ENCODE data around the gene HSPA14.
"Not testable (repeated sequence)": the region's sequence is repeated elsewhere in the genome, so short reads cannot be mapped to it uniquely, and the experiment has no call there.

Gene HSPA14

DNA sequence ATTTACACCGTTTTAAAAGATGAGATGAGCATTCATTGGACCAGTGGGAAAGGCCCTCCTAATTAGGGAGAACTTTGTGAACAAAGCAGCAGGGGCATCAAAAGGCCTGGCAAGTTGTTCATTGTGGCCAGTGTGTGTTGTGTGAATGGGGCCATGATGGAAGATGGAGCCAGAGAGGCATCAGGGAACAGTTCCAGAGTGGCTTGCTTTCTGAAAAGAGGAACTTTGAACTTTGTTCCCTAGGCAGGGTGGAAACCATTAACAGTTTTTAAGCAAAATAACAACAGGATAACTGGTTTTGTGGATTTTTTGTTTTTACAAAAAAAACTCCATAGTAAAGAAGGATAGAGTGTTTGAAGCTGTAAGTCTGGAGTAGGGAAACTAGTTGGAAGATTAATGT, 53.0 kb downstream of the HSPA14 start:
- no peak for DNase-seq

DNA sequence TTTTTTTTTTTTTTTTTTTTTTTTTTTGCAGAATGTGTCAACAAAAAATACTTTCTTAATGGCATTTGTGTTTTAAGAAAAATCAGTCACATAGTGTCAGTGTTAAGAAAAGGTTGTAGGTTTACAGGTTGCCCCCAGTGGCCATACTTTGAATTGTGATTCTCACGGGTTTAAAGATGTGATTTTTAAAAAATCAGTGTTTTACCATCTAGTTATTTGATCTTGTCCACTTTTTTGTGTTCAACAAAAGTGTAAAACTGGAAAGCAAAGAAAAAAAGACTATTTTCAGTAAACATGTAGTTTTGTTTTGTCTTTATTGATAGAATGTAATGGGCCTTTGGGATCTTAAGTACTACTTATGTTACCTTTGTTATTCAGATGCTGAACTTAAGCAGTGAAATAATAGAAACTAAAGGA, 66.2 kb downstream of the HSPA14 start:
- DNase-seq, result no peak

DNA sequence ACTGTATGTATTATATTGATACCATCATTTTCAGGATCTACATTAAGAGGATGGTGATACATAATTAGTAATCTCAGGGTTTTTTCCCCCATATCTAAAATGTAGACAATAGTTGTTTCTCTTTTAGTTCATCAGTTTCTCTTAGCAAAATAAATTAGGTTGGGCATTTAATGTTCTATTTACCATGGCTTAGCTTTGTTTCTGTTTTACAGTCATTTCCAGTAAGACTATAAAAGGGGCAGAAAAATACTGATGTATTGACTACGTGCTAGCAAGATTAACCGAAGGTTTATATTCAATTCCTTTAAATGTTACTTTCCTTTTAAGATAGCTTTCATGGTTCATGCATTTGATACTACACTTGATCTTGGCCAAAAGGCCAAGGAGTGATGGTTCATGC, 66.8 kb downstream of the HSPA14 start:
- DNase-seq, result no peak

DNA sequence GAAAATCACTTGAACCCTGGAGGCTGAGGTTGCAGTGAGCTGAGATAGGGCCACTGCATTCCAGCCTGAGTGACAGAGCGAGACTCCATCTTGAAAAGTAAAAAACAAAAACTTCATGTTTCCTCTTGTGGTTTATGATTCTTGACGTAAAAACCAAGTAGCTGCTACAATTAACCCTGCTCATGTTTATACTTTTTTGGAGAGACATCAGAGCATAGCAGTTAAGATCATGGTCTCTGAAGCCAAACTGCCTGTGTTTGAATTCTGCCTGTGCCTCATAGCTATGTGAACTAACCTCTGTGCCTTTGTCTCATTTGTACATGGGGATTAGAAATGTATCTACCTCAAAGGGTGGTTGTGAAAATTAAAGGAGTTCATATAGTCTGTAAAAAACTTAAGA, 67.8 kb downstream of the HSPA14 start:
- DNase-seq, result no peak

DNA sequence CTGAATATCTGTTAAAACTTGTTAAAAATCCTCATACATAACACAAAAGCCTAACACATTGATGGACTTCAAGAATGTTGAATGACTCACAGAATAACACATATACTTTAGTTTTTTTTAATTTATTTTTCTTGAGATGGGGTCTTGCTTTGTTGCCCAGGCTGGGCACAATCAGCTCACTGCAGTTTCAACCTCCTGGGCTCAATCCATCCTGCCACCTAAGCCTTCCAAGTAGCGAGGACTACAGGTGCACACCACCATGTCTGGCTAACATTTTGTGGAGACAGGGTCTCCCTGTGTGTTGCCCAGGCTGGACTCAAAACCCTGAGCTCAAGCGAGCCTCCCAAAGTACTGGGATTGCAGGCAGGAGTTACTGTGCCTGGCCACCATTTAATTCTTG, 68.7 kb downstream of the HSPA14 start:
- DNase-seq, result no peak

DNA sequence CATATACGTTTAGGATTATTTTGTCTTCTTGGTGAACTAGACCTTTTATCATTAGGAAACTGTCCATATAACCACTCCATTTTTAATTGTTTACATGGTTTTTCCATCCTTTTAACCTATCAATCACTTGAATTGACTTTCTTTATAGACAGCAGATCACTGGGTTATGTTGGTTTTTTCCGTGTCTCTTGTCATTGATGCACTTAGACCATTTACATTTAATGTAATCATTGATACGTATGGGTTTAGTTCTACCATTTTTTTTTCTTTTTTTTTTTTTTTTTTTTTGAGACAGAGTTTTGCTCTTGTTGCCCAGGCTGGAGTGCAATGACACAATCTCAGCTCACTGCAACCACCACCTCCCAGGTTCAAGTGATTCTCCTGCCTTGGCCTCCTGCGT, 69.5 kb downstream of the HSPA14 start:
- DNase-seq, result not testable (repeated sequence)

DNA sequence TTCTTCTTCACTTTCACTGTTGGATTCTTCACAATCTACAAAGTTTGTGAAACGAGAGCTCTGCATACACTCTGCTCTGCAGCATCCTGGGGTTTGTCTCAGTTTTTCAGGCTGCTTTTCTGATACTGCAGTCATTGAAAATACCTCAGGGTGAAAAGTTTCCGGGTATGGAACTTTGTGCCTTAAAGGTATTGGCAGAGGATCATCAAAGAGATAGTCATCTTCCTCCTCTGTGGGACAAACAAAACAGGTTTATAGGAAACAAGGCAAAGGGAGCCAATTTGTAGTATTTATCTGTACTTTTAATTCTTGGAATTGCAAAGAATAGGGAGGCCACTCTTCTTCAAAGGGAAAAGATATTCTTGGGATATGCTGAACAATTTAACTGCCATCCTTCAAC, 71.0 kb downstream of the HSPA14 start:
- no peak for DNase-seq

DNA sequence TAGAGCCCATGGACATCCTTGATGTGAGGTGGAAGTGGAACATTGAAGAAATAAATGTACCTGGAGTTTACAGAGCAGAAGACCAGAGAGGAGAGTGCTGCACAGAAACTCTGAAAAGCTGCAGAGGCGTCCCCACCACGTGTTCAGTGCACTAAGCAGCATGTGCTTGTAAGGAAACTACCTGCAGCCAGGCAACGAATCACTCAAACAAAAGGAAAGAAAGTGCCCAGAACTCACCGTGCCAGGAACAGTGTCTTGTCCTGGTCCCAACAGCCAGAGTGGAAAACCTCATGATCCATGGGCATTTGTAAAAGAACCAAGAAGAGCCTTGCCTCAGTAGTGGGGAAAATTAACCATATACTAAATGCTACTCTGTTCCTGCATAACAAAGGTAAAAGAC, 72.8 kb downstream of the HSPA14 start:
- no peak for DNase-seq

DNA sequence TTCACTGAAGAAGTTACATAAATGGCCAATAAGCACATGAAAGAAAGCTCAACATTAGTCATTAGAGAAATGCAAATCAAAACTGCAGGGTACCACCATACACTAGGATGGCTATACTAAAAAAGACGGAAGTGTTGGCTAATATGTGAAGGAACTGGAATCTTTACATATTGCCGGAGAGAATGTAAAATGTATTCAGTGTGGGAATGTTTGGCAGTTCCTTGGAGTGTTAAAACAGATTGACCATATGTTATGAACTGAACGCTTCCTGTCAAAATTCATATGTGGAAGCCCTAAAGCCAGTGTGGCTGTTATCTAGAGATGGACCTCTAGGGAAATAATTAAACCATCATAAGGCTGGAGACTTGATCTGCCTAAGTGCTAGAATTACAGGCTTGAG, 73.7 kb downstream of the HSPA14 start:
- DNase-seq, result no peak

DNA sequence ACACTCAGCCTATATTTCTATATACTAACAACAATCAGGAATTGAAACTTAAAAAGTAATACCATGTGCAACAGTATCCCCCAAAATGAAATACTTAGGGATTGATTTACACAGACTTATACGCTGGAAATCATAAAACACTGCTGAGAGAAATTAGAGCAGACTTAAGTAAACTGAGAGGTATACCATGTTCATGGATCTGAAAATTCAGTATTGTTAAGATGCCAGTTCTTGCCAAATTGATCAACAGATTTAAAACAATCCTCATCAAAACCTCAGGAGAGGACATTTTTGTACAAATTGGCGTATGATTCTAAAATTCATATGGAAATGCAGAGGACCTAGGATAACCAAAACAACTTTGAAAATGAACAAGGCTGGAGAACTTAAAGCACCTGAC, 78.5 kb downstream of the HSPA14 start:
- DNase-seq, result no peak

DNA sequence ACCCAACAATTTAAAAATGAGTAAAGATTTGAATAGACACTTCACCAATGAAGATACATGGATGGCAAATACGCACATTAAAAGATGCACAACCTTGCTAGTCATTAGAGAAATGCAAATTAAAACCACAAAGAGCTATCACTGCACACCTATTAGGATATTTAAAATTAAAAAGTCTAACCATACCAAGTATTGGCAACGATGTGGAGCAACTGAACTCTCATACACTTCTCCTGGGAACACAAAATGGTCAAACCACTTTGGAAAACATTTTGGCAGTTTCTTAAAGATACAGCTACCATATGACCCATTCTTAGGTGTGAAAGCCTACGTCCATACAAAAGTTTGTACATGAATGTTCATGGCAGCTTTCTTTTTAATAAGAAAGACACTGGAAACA, 79.7 kb downstream of the HSPA14 start:
- no peak for DNase-seq

DNA sequence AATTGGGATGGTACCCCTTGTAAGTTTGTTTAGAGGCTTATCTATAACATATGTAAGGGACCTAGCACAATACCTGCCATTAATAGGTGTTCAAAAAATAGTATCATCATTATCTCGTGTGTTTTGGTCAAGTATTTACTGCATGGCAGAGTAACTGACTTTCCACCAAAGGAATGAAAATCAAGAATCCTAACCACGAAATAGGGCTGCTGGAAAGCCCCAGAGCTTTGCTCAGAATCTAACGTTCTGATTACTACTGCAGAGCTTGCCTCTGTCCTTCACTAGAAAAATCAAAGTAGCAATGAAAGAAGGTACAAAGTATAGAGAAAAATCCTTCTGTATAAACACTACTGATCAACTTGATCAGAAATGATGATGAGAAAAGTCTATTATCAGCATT, 80.9 kb downstream of the HSPA14 start:
- DNase-seq, result no peak
